ENCODE data around the gene IREB2.
"Not testable (repeated sequence)": the region's sequence is repeated elsewhere in the genome, so short reads cannot be mapped to it uniquely, and the experiment has no call there.

IREB2 gene

GRCh38 chr15:78434711-78435110 lies 3.3 kb upstream of the IREB2 start:
- DNase-seq, result not testable (repeated sequence)

DNA sequence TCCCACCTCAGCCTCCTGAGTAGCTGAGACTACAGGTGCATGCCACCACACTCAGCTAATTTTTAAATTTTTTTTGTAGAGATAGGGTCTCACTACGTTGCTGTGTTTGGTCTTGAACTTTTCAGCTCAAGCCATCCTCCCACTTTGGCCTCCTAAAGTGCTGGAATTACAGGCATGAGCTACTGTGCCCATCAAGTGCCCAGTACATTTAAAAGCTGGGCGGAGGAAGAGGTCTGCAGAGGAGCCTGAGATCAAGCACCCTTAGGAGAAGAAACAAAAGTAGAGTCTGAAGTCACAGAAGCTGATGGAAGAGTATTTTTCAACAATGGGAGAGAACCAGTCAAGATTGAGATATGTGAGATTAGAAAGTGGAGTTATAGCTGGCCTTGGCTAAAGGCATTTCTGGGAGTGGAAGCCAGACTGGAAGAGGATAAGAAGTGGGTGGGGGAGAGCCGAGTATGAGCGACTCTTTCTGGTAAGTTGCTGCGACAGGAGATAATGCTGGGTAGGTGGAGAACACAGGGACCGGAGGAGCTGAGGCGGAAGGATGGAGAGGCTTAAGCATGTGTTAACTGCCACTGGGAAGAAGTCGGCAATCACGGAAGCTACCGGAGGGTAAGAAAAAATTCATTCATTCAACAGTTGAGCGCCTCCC lies 782 bp upstream of the IREB2 start:
- DNase-seq, result no peak

DNA sequence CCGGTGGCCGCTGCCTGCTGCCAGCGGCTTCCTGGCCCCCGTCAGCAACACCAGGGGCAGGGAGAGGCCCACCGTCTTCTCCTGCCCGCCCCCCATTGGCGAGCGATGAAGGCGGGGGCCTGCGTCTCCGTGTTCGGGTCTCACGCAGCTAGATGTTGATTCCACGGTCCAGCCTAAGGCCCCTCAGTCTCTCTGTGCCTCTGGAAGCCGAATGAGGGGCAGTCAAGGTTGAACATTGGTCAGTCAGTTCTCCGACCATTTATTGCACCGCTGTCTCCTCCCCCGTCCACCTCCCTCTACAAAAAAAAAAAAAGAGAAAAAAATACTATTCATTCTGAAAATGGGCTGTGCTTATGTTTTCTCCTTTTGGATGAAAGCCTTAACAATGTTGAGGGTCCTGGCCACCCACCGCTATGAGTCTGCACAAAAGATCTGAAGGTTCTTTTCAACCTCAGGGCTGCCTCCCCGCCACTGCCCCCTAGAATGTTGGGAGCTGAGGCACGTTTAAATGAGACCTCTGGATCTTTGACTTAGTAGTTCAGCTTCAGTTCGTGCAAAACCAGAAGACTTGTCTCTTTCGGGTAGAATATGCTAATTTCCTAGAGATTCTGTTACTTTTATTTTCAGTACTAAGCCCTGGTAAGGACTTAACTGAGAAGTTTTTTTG lies 736 bp downstream of the IREB2 start:
- no peak for DNase-seq

DNA sequence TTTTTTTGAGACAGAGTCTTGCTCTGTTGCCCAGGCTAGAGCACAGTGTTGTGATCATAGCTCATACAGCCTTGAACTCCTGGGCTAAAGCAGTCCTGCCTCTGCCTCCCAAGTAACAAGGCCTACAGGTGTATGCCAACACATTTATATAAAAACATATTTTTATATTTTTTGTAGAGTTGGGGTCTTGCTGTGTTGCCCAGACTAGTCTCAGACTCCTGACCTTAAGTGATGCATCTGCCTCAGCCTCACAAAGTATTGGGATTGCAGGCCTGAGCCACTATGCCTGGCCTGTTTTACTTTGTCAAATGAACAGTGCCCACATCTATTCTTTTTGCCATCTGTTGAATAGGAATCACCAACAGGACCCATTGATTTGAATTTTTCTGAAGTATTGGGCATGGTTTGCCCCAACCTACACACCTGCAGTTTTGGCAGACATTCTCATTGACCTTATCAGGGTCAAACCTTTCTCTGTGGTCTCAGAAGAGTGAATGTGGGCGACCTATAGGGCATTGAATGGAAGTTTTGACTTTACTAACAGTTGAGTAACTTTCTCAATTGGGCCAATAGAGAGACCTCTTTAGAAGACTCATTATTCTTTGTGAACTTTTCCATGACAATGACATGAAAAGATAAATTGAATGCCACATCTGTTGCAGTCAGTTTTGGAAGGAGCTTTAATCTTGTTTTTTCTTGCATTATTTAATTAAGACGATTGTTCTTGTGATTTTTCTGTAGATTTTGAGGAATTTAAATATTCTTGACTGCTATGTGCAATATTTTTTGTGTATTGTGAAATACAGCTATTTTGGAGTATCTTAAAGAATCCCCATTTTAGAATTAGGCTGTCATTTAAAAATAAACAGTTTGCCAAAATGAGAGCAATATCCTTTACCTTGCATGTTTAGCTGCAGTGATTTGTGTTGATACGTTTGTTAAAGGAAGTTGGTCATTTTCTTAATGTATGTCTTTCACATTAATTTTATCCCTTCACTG lies 2.7 kb downstream of the IREB2 start:
- no peak for DNase-seq

DNA sequence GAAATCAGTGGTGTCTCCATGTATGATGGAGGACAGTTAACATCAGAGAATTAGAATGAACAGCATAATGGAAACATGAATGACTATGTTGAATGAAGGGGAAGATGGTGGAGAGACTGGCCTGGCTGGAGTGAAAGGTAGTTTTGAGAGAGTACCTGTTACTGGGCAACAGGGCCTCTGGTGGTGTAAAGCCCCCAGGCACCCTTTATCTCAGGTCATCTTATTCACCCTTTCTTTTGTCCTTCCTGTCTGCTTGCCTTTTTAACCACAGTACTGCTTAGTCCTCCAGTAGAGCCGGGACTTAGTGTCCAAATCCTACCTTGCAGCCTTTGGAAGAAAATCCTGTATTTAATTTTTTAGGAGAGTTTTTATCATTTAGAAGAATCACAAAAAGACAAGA lies 6.2 kb downstream of the IREB2 start:
- DNase-seq, result no peak

DNA sequence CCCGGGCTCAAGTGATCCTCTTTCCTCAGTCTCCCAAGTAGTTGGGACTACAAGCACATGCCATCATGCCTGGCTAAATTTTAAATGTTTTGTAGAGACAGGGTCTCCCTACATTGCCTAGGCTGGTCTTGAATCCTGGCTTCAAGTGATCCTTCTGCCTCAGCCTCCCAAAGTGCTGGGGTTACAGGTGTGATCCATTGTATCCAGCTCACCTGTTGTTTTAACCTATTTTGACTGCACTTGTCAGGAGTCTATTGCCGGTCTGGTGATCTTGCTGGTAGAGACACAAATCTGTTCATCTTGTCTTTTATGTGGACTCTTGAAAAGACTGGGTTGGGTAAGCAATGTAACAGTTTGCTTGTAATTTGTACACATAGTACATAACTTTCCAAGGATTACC lies 7.9 kb downstream of the IREB2 start:
- DNase-seq, result no peak

DNA sequence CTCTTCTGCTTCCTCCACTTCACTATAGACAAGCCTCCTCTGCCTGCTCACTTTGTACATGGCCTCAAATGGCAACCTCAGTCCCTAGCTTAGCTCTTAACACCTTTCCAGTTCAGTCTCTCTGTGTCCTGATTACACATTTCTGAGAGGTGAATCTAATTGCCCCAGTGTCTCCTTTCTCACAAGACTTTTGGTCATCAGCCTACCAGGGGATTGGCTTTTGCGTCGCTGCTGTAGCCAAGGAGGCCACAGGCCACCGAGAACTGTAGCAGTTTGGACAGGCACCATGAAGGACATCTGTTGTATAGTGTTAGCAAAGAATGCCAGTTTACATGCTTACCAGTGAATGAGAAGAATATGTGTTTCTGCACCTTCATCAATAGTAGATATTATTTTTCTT lies 8.5 kb downstream of the IREB2 start:
- no peak for DNase-seq

DNA sequence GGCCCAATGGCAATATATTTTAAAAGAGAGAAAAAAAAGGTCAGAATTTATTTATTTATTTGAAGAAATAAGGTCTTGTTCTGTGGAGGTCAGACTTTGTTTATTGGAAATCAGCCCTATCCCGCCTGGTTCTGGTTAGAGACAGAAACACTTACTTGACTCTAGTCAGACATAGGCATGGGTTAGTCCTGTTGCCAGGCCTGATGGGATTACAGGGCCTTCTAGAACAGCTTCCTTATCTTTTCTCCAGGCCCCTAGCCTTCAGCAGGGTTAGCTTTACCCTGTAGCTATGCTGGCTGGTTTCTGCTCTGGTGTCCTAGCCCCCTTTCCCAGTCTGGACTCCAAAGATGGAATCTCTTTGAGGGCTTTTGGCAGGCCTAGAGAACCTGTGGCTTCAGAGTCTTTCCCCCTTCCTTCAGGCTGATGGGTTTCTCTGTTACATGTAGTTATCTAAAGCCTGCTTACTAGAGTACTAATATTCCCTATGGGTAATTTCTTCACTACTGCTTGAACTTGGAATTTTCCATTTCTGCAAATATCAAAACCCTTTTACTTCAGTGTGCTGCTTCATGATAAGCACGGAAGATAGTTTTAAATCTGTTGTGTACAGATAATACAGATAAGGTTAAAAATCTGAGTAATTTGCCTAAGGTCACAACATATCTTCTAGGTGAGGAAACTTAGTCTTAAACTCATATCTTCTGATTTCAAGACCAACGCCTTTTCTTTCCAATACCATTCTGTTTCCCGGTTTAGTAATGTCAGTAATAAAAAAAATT lies 10.6 kb downstream of the IREB2 start:
- no peak for DNase-seq

- no peak for DNase-seq
Observed at GRCh38 chr15:78449220-78449999, 11.4 kb downstream of the IREB2 start.

- no peak for DNase-seq
Observed at GRCh38 chr15:78450285-78450858, 12.4 kb downstream of the IREB2 start.

DNA sequence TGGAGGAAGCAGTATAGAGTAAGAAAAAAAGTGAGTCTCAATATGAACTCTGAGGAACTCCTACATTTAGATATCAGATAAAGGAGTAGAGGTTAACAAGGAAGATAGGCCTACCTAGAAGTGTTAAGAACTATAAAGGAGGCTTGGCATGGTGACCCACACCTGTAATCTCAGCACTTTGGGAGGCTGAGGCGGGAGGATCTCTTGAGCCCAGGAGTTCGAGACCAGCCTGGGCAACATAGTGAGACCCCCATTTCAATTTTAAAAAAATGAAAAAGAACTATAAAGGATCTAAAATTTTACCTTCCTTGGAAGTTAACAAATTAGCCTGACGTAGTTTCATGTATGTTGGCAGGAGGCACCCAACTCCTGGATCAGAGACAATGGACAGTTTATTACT lies 14.5 kb downstream of the IREB2 start:
- DNase-seq, result no peak

- DNase-seq, result no peak
Observed at GRCh38 chr15:78453447-78453846, 15.4 kb downstream of the IREB2 start.

DNA sequence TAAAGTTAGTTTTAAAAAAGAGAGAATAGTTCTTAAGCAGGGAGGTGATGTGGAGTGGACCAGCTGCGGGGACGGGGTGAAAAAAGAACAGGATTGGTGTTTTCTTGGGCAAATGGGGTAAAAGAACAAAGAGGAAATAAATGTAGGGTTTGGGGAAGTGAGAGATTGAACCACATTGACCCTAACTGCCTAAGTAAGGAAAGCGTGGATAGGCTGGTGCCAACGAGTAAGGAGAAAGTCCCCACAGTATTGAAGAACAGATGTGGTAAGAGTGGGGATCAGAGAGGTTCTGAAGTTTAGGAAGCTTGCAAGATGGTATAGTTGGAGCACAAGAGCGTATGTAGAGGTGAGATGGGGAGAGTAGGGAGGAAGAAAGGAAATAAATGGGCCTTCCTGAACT lies 17.0 kb downstream of the IREB2 start:
- no peak for DNase-seq

- no peak for DNase-seq
Observed at GRCh38 chr15:78455749-78456148, 17.7 kb downstream of the IREB2 start.

DNA sequence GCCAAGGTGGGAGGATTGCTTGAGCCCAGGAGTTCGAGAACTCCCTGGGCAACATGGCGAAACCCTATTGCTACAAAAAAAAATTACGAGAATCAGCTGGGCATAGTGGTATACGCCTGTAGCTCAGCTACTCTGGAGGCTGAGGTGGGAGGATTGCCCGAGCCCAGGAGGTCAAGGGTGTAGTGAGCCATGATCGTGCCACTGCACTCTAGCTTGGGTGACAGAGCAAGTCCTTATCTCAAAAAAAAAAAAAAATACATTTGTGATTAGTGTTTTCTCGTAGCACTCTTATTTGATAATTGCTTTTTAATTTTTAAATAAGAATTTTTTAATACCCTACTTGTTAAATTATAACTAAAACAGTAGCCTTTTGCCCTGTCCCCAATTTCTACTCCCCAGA lies 18.4 kb downstream of the IREB2 start:
- DNase-seq, result no peak

- DNase-seq, result no peak
Observed at GRCh38 chr15:78457101-78457500, 19.1 kb downstream of the IREB2 start.

DNA sequence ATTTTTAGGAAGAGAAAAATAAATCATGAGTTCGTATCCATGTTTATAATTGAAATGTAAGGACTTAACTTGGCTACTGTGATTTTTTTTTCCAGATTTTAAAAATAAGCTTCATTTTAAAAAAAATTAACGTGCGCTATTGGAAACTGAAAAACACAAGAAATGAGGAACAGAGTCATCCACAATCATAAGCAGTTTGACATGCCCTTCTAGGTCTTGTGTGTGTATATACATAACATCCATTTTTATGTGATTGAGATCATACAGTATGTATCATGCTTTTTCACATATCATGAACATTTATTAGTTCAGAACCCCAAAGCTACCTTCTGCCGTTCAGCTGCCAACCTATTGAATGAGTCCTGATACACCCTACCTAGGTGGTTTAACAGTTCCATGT lies 22.7 kb downstream of the IREB2 start:
- no peak for DNase-seq

DNA sequence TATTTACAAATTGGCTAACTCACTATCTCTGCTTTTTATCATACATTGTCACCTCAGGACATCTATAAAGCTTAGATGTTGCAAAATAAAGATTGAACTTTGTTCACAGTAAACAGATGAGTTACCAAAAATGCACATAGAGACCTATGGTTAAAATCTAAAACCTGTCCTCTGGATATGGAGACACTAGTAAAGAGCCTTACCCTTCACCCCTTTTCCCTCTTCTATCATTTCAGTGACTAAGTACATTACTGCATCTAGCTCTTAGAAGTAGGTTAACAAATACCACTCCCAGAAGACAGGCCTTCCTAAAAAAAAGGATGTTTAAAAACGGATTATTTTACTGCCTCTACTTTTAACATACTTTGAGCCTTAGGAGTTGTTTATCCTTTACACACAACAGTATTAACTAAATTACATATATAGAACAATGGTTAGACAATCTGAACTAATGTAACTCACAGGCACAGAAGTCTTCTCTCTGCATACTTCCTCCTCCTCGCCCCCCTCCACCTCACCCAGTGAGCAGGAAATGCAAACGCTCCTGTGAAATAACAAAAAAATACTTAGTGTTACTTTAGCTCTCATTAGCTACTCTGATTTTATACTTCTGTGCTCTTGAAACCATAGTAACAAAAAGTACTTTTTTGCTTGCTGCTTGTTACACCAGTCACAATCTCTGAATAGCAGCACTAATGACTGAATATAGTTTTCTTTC lies 23.3 kb downstream of the IREB2 start:
- no peak for DNase-seq

GRCh38 chr15:78469031-78469430 lies 31.0 kb downstream of the IREB2 start:
- DNase-seq, result no peak

DNA sequence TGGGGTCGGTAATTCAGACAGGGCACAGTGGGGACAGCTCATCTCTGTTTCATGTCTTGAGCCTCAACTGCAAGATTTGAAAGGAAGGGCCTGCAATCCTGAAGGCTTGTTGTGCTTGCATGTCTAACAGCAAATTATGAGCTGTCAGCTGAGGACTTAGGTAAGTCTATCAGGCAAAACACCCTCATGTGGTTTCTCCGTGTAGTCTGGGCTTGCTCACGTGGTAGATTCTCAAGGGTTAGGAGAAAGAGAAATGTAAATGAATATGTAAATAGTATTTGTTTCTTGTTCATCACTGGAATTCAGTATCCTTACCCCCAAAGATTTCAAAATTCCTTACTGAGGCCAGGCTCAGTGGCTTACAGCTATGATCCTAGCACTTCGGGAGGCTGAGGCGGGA lies 39.3 kb downstream of the IREB2 start:
- DNase-seq, result no peak

- no peak for DNase-seq
Observed at GRCh38 chr15:78479650-78480049, 41.6 kb downstream of the IREB2 start.

Data from NCI-H1417 treated with DMSO at 0.1 percent for 48 hours (cell line).